GM12878 (cell line): Measurements from ENCODE around the gene CHAD. TPM values are rescaled to one million over a fixed set of nuclear protein-coding genes. Genes with fewer than 3 reads are reported as not detected.

Source experiments
- ATAC-seq: fragments of 200-7000 bp; cut with Tn5 transposase; 3 replicates; pipeline ENCODE4 v1.9.1; 2020; ENCODE audit warnings: mild to moderate bottlenecking, moderate library complexity
- BruUV-seq: library from RNA; stranded (reverse); fragments of 400-500 nt; replicated peaks from 2 replicates; lab custom pipeline; 2021; lab: Mats Ljungman, UMichigan
- CTCF ChIA-PET: fragments of 300-600 bp; sonication (Branson Sonifier 250); formaldehyde crosslinking; extraction: SDS; loops from one replicate; lab custom pipeline; 2021; ENCODE audit warnings: inconsistent platforms; lab: Yijun Ruan, JAX
- POLR2A ChIA-PET: fragments of 350-600 bp; formaldehyde crosslinking; extraction: SDS; loops from one replicate; lab custom pipeline; 2021; ENCODE audit warnings: inconsistent platforms; lab: Charles Lee
- RAD21 ChIA-PET: fragments of 300-600 bp; sonication (Branson Sonifier 250); formaldehyde crosslinking; loops from one replicate; lab custom pipeline; 2023; ENCODE audit warnings: antibody characterized with exemption; ENCODE audit not compliant: unreplicated experiment; lab: Charles Lee
- SMC1A ChIA-PET: fragments of 300-600 bp; sonication (Branson Sonifier 250); formaldehyde crosslinking; loops from one replicate; lab custom pipeline; 2023; ENCODE audit not compliant: unreplicated experiment, uncharacterized antibody; lab: Charles Lee
- DNase-seq: peaks from one replicate; pipeline ENCODE4 v3.0.0-alpha.2; 2011; ENCODE audit warnings: low read depth, low spot score
- FAIRE-seq: peaks from 3 replicates; lab custom pipeline; 2011; peaks lifted over from hg19 to GRCh38; lab: Jason Lieb, UNC
- H2AFZ ChIP-seq: 2 replicates; pipeline ENCODE4 v1.6.0; 2011; ENCODE audit warnings: low read depth, low read length, control low read depth; ENCODE audit not compliant: control insufficient read depth
- H3K27ac ChIP-seq: 2 replicates; pipeline ENCODE4 v1.5.1; 2011; ENCODE audit warnings: control low read depth; ENCODE audit not compliant: control insufficient read depth, insufficient read depth
- H3K27me3 ChIP-seq, 2 experiments: replicated peaks in 1 of 2; 2 replicates each; pipeline versions ENCODE4 v1.6.0 to v1.6.1; 2011; ENCODE audit warnings: low read length in 1 of 2; ENCODE audit not compliant: control insufficient read depth in 2 of 2, insufficient read depth in 2 of 2
- H3K36me3 ChIP-seq, 2 experiments: 2 replicates each; pipeline ENCODE4 v1.5.1; 2011; ENCODE audit warnings: low read length in 1 of 2; ENCODE audit not compliant: control insufficient read depth in 2 of 2, insufficient read depth in 2 of 2
- H3K4me1 ChIP-seq: 2 replicates; pipeline ENCODE4 v1.6.1; 2011; ENCODE audit warnings: mild to moderate bottlenecking, low read length, moderate library complexity, mixed read lengths; ENCODE audit not compliant: control insufficient read depth, insufficient read depth
- H3K4me2 ChIP-seq: 2 replicates; pipeline ENCODE4 v1.6.0; 2011; ENCODE audit warnings: control low read depth; ENCODE audit not compliant: control insufficient read depth, insufficient read depth
- H3K4me3 ChIP-seq: fragments of 200-600 bp; sonication (generic); 2 replicates; pipeline ENCODE4 v1.5.1; 2016
- H3K79me2 ChIP-seq: 2 replicates; pipeline ENCODE4 v1.6.0; 2011; ENCODE audit warnings: low read length; ENCODE audit not compliant: control insufficient read depth, insufficient read depth
- H3K9ac ChIP-seq: 2 replicates; pipeline ENCODE4 v1.8.0; 2011; ENCODE audit warnings: low read length, control low read depth, mixed read lengths; ENCODE audit not compliant: control insufficient read depth, insufficient read depth
- H3K9me3 ChIP-seq: replicated peaks from 3 replicates; pipeline ENCODE4 v1.5.1; 2011; ENCODE audit warnings: mild to moderate bottlenecking, low read length; ENCODE audit not compliant: control insufficient read depth, insufficient read depth
- H4K20me1 ChIP-seq: 2 replicates; pipeline ENCODE4 v1.6.0; 2011; ENCODE audit not compliant: control insufficient read depth, insufficient read depth
- SRF ChIP-seq, 2 experiments: IDR thresholded peaks; 2 replicates each; pipeline ENCODE4 v1.6.1; 2011; ENCODE audit warnings: low read depth in 2 of 2, low read length in 2 of 2, mild to moderate bottlenecking in 1 of 2, moderate library complexity in 1 of 2
- WRNIP1 ChIP-seq: IDR thresholded peaks from 2 replicates; pipeline ENCODE4 v1.6.1; 2011; ENCODE audit warnings: low read depth, low read length, improper control_type of control experiment, borderline replicate concordance
- WGBS: methylation state at CpG from one replicate; pipeline ENCODE4 v1.1.6; 2016; ENCODE audit warnings: low lambda C conversion rate; ENCODE audit not compliant: insufficient replicate concordance, insufficient coverage; ENCODE audit errors: missing lambda C conversion rate; 5-methylcytosine and 5-hydroxymethylcytosine counted together
- in situ Hi-C: fragments of 300-500 bp; cut with MboI; formaldehyde crosslinking; loops from 9 replicates; pipeline ENCODE4 v1.14.3; 2018; ENCODE audit warnings: mixed read lengths
- intact Hi-C: fragments of 100-400 bp; cut with micrococcal nuclease; formaldehyde crosslinking; loops from one replicate; pipeline ENCODE4 v1.14.2; 2022; ENCODE audit not compliant: unreplicated experiment
- polyA plus RNA-seq, 11 experiments: library from polyadenylated mRNA; depleted of rRNA in 4 of 11; unstranded in 6 of 11; stranded (reverse) in 5 of 11; fragments of >200 nt; fragmentation: Nextera tagmentation in 4 of 11; fragmentation: Illumina TruSeq in 1 of 11; extraction: Ambion mirVana in 4 of 11; extraction: Trizol in 1 of 11; gene quantifications; 1 replicate in 1 of 11; 2 replicates in 10 of 11; pipeline versions ENCODE4 v1.2.1 to v1.2.3, GENCODE V29; 2011 to 2016; ENCODE audit warnings: inconsistent platforms in 2 of 11, missing spikeins in 2 of 11, low read depth in 1 of 11
- total RNA-seq, 4 experiments: library from RNA; depleted of rRNA in 3 of 4; stranded (reverse); fragments of >200 nt in 3 of 4; fragmentation: Illumina TruSeq in 1 of 4; extraction: Trizol in 1 of 4; gene quantifications; 2 replicates each; pipeline versions ENCODE4 v1.2.1 to v1.2.3, GENCODE V29; 2013 to 2021
- TF ChIP-seq, protein P1 (sequence below): IDR thresholded peaks from 2 replicates; pipeline ENCODE4 v1.6.1; 2012; ENCODE audit warnings: improper control_type of control experiment, low read depth, low read length; ENCODE audit not compliant: insufficient replicate concordance

Gene CHAD
- total and polyA plus RNA-seq, 10 of the 15 experiments (the other 5 are each of a cell fraction or from before 2014, with no cell fraction given), result 0.06 TPM; not detected in 9

- TF ChIP-seq, protein P1, sequence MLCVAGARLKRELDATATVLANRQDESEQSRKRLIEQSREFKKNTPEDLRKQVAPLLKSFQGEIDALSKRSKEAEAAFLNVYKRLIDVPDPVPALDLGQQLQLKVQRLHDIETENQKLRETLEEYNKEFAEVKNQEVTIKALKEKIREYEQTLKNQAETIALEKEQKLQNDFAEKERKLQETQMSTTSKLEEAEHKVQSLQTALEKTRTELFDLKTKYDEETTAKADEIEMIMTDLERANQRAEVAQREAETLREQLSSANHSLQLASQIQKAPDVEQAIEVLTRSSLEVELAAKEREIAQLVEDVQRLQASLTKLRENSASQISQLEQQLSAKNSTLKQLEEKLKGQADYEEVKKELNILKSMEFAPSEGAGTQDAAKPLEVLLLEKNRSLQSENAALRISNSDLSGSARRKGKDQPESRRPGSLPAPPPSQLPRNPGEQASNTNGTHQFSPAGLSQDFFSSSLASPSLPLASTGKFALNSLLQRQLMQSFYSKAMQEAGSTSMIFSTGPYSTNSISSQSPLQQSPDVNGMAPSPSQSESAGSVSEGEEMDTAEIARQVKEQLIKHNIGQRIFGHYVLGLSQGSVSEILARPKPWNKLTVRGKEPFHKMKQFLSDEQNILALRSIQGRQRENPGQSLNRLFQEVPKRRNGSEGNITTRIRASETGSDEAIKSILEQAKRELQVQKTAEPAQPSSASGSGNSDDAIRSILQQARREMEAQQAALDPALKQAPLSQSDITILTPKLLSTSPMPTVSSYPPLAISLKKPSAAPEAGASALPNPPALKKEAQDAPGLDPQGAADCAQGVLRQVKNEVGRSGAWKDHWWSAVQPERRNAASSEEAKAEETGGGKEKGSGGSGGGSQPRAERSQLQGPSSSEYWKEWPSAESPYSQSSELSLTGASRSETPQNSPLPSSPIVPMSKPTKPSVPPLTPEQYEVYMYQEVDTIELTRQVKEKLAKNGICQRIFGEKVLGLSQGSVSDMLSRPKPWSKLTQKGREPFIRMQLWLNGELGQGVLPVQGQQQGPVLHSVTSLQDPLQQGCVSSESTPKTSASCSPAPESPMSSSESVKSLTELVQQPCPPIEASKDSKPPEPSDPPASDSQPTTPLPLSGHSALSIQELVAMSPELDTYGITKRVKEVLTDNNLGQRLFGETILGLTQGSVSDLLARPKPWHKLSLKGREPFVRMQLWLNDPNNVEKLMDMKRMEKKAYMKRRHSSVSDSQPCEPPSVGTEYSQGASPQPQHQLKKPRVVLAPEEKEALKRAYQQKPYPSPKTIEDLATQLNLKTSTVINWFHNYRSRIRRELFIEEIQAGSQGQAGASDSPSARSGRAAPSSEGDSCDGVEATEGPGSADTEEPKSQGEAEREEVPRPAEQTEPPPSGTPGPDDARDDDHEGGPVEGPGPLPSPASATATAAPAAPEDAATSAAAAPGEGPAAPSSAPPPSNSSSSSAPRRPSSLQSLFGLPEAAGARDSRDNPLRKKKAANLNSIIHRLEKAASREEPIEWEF, result no peak
- TF ChIP-seq WRNIP1, result no peak
Observed at GRCh38 chr17:50472286-50472685, 3.6 kb upstream of the CHAD start (continued).

- DNase-seq (no peak), ATAC-seq (no peak), FAIRE-seq (no peak)
- H3K27me3 ChIP-seq, result peaks cover 0 to 3% of the 10 kb centered on the region in 2 experiments; a peak in 2 of 4 replicates
- intact Hi-C loops, result no loop called here
- ChIA-PET POLR2A (no interaction called here), SMC1A (interaction anchor here (1.2 kb wide), 1 partner anchor 50 kb away, joined by 3 read pairs; no protein-coding TSS in a partner anchor)
- H3K9ac ChIP-seq, result no peak overlapping the region
- no peaks in the 10 kb centered on the region for H3K9me3 ChIP-seq
- H3K4me3 ChIP-seq, result no peak overlapping the region
- H3K36me3 ChIP-seq, result no peaks in the 10 kb centered on the region
- H3K4me2 ChIP-seq, result no peak overlapping the region
- no peaks in the 10 kb centered on the region for H3K4me1 ChIP-seq
- H4K20me1 ChIP-seq, result no peaks in the 10 kb centered on the region
- no TSS peak for BruUV-seq
- 74% methylated on average over 22 of the region's 22 CpGs for WGBS
- TF ChIP-seq SRF (IDR thresholded peaks at IDR 0.05; ENCODE audit: low read depth in 2 of 2, low read length in 2 of 2), result no peak
- TF ChIP-seq, all 136 proteins: peak for 0
- in situ Hi-C loops, result no loop called here
- ChIA-PET CTCF (interaction anchor here (2.0 kb wide), 1 partner anchor 109 kb away, joined by 5 read pairs; no protein-coding TSS in a partner anchor), RAD21 (no interaction called here)
- no peaks in the 10 kb centered on the region for H3K79me2 ChIP-seq
- no peak overlapping the region for H3K27ac ChIP-seq
- H2AFZ ChIP-seq, result no peak overlapping the region
Observed at GRCh38 chr17:50471009-50471905, 2.6 kb upstream of the CHAD start.
